HG03045 (cell line): ENCODE results near the gene MSI2.
"Not testable (repeated sequence)": the region's sequence is repeated elsewhere in the genome, so short reads cannot be mapped to it uniquely, and the experiment has no call there.

ENCODE experiments used
- ATAC-seq: cut with Tn5 transposase; IDR thresholded peaks from one replicate; pipeline ENCODE4 v1.9.1; 2021; ENCODE audit warnings: mild to moderate bottlenecking, moderate library complexity; ENCODE audit not compliant: unreplicated experiment

MSI2 gene

GRCh38 chr17:57288773-57289121 lies 32.4 kb downstream of the MSI2 start:
- no peak for ATAC-seq

GRCh38 chr17:57289130-57289529 lies 32.8 kb downstream of the MSI2 start:
- no peak for ATAC-seq

GRCh38 chr17:57289613-57290012 lies 33.3 kb downstream of the MSI2 start:
- no peak for ATAC-seq

- ATAC-seq = no peak
Measured at GRCh38 chr17:57290981-57291380, 34.7 kb downstream of the MSI2 start.

DNA sequence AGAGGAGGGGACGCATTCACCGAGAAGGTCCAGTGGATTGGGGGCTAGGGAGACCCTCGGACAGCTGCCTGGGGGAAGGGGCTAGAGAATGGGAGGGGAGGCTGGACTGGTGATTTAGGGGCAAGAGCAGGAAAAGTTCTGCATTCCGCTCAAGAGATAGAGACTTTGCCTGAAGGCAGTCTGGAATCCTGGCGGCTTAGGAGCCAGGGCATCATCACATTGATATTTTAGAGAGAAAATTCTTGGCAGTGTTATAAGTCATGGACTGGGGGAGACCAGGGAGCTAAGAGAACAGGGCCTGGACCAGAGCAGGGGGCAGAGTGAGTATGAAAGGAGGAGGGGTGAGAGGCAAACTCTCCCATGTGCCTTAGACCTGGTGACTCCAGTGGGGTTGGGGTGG lies 35.8 kb downstream of the MSI2 start:
- no peak for ATAC-seq

DNA sequence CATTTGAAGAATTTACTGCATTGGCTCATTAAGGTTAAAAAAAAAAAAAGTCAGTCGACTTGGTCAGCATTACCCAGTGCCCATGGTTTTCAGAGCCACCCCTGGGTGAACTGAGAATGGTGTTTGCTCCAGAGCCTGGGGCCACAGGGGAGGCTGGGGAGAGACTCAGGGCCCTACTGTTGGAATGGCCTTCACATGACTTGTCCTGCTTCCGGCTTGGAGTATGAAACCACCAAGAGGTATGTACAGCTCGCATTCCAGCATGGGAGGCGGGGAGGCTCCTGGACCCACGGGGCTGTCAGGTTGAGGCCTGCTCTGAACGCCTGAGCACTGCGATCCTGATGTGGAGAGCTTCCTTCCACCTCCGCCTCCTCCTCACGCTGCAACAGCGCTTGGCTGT lies 36.8 kb downstream of the MSI2 start:
- no peak for ATAC-seq

DNA sequence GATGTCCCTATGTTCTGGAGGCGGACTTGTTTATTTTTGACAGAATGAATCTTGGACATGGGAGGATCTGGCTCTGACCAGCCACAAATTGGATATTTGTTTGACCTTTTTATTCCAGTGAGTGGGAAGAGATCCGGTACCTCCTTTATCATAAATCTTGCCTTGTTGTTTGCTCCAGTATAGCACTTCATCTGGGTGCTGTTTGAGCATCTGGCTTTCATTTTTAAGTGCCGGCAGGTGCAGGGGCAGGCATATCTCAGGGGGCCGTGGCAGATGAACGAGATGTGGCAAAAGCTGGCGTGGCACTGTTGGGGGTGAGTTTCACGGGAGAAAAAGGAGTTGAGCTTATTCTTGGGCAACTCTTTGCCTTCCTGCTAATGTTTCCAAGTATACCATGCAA lies 37.8 kb downstream of the MSI2 start:
- no peak for ATAC-seq

DNA sequence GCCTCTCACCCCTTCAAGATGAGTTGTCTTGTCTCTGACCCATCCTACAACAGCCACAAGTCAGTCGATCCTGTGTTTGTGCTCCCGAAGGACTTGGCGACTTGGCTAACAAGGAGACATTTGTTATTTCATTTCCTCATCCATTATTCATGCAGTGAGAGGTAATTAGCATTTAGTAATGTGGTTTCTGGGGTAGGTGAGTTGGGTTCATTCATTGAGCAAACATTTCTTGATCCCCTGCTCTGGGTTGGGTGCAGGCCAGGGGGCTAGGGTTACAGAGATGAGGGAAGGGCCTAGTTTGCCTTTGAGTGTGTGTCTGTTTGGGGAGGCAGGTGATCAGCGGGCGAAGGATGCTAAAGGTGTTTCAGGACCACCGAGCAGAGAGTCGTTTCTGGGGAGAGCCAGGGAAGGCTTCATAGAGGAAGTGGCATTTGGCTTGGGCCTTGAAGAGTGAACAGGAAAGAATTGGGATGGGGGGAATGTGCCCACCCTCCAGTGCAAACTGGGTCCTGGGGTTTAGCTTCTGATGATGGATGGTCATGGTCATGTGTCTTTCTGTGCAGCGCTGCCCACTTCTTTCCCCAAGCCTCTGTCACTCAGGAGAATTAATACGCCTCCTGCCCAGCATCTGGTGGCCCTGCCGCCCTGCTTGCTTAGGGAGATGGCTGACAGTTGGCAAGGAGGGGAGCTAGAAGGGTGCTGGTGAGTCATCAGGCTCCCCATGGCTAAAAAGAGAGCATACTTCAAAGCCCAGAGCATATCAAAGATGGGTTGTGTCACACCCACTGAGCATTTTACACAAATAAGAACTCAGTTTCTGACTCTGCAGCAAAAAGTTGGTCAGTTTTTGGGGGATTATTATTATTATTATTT lies 38.5 kb downstream of the MSI2 start:
- no peak for ATAC-seq

DNA sequence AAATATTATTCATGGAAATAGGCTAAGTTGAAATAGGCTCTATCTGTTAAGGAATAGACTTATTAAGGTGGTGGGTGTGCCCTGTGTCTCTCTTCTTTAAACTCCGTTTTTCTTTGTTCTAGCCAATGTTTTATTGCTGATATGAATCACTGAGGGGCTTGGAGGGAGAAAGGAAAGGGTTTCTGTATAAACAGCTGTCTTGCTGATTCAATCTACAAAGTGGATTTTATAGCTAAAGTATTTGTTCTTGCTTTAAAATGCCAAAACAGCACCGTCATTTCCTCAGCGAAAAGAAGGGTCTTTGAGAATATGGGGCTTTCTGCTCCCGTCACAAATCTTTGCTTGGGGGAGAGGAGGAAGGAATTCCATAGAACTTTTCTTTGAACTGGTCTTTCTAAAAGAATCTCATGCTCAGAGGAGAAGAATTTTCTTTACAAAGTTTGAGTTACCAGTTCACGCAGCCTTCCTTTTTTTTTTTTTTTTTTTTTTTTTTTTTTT lies 39.3 kb downstream of the MSI2 start:
- ATAC-seq = no peak

DNA sequence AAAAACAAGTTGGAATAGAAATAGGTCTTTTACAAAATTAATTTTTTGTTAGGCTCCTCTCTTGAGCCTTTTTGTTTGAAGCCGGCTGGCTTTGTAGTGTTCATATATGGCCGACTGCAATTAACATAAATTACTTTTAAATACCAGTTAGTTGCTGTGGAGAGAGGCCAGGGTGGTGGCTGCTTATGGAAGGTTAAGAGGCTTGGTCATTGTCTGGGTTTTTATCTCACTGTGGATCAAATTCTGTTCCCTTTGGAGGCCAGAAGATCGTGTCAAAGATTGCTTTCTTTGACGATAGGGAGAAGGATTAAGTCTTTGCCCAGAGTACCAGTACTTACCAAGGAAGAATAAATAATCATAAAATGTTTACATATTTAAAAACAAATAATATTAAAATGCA lies 39.9 kb downstream of the MSI2 start:
- no peak for ATAC-seq

DNA sequence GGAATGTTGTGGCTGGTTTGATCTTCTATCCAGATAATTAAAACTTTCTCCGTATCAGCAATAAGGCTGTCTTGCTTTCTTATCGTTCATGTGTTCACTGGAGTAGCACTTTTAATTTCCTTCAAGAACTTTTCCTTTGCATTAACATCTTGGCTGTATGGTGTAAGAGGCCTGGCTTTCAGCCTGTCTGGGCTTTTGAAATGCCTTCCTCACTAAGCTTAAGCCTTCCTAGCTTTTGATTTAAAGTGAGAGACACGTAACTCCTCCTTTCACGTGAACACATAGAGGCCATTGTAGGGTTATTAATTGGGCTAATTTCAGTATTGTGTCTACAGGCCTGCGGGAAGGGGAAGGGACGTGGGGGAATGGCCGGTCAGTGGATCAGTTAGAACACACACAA lies 42.9 kb downstream of the MSI2 start:
- no peak for ATAC-seq

GRCh38 chr17:57300592-57300991 lies 44.3 kb downstream of the MSI2 start:
- not testable (repeated sequence) for ATAC-seq

- no peak for ATAC-seq
Measured at GRCh38 chr17:57302690-57303465, 46.6 kb downstream of the MSI2 start.

DNA sequence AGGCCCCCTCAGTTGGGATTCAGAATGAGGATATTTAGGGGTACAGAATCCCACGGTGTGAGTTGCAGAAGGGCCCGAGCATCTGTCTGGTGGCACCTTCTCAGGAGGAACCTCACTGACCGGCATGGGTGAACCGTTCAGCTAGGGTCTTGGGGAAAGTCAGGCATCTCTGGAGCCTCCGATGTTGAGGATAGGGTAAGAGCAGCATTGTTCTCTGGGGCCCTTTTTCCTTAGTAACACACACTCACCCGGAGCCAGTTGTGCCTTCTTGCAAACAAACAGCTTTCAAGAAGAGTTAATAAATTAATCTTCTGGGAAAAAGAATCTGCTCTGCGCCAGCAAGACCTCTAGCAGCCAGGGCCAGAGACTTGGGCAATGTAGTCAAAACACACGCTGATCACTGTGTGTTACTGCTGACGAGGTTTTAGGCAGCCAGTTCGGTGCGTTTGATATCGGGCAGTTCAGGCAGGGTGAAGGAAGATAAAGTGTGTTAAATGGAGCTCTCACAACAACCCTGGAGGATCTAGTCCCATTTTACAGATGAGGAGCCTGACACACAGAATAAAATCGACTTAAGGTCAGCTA lies 48.9 kb downstream of the MSI2 start:
- no peak for ATAC-seq

DNA sequence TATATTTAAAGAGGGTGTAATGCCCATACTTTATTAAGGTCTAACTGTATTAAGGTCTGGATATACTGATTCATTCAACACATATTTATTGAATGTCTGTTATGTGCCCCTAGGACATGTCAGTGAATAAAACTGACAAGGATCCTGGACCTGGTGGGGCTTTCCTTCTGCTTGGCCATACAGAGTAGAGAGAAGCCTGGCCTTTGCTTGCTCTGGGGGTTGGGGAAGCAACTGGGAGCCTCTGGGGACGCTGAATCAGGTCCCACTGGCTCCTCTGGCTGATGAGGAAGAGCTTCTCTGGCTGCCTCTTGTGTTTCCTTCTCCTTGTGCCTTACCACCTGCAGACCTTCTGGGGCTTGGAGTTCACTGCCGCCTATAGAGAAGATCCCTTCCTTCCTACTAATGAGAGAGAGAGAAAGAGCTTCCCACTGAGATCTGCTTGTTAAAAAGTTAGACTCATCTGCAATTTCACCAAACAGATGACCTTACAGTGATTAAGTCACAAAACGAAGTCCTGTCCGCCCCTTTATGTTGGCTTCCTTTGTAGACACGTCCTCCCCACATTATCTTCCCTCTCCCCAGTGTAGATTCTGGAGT lies 49.7 kb downstream of the MSI2 start:
- ATAC-seq = no peak

- ATAC-seq = no peak
Measured at GRCh38 chr17:57308543-57309186, 52.3 kb downstream of the MSI2 start.

DNA sequence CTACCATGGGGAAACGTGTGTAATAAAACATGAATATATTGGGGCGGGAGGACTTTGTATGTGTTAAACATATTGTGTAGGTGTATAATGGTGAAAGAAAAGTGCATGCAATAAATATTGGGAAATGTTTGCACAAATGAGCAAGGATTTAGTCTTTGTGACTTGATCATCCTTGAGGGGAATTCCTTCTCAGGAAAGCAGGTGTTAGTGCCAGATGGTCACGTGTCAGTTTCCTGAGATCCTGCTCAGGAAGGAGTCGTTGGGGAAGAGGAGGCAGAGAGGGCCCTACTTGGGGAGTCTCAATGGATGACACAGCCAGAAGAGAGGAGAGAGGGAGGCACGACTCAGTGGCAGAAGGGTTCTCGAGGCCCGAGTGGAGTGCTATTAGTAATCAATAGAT lies 53.2 kb downstream of the MSI2 start:
- ATAC-seq = no peak

- no peak for ATAC-seq
Measured at GRCh38 chr17:57311281-57312216, 55.2 kb downstream of the MSI2 start.

DNA sequence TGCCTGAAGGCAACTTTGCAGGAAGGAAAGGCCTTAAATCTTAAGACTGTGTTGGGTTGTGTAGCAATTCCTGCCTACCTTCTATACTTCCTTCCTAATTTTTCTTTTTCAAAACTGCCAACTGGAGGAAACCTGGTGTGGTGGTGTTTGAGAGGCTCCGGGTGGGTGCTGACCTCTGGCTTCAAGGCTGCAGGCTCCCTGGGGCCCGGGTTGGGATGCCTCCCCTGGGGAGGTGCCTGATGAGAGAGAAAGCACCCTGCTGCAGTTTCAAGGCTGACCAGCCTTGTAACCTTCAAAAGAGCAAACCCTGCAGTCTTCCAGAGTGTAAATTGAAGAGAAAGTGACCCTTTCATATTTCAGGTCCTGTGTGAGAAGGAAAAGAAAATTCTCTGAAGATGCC lies 55.9 kb downstream of the MSI2 start:
- no peak for ATAC-seq
